HuH-7 (cell line): Measurements from ENCODE around the gene HSPB7.
"Not testable (repeated sequence)": the region's sequence is repeated elsewhere in the genome, so short reads cannot be mapped to it uniquely, and the experiment has no call there.

Experiments used
- DNase-seq: peaks from one replicate; pipeline ENCODE4 v3.0.0; 2011; ENCODE audit warnings: low spot score

Gene HSPB7

GRCh38 chr1:16050328-16050727 lies 32.5 kb upstream of the HSPB7 start:
- no peak for DNase-seq

GRCh38 chr1:16048573-16049189 lies 30.8 kb upstream of the HSPB7 start:
- peak; percentile 60 for DNase-seq

GRCh38 chr1:16047791-16048475 lies 30.1 kb upstream of the HSPB7 start:
- no peak for DNase-seq

- DNase-seq, result no peak
Observed at GRCh38 chr1:16046842-16047241, 29.0 kb upstream of the HSPB7 start.

- no peak for DNase-seq
Observed at GRCh38 chr1:16043950-16044349, 26.1 kb upstream of the HSPB7 start.

GRCh38 chr1:16043521-16043920 lies 25.7 kb upstream of the HSPB7 start, which contains the start of gene CLCNKB:
Gene CLCNKB, plus strand, starts transcription at chr1:16043782. Its CDS starts 711 bp downstream, at chr1:16044493.
- no peak for DNase-seq

- not testable (repeated sequence) for DNase-seq
Observed at GRCh38 chr1:16042654-16043053, 24.8 kb upstream of the HSPB7 start.

GRCh38 chr1:16042096-16042495 lies 24.3 kb upstream of the HSPB7 start:
- DNase-seq, result no peak

- DNase-seq, result no peak
Observed at GRCh38 chr1:16041200-16041599, 23.4 kb upstream of the HSPB7 start.

- not testable (repeated sequence) for DNase-seq
Observed at GRCh38 chr1:16039871-16040270, 22.0 kb upstream of the HSPB7 start.

- no peak for DNase-seq
Observed at GRCh38 chr1:16038620-16038912, 20.7 kb upstream of the HSPB7 start.

GRCh38 chr1:16036461-16036860 lies 18.6 kb upstream of the HSPB7 start:
- not testable (repeated sequence) for DNase-seq

GRCh38 chr1:16033103-16033632 lies 15.3 kb upstream of the HSPB7 start:
- not testable (repeated sequence) for DNase-seq

GRCh38 chr1:16032388-16033102 lies 14.7 kb upstream of the HSPB7 start:
- DNase-seq, result peak; percentile 94

GRCh38 chr1:16031551-16031950 lies 13.7 kb upstream of the HSPB7 start:
- no peak for DNase-seq

GRCh38 chr1:16029288-16029687 lies 11.4 kb upstream of the HSPB7 start:
- DNase-seq, result no peak

GRCh38 chr1:16029003-16029268 lies 11.1 kb upstream of the HSPB7 start:
- not testable (repeated sequence) for DNase-seq

- DNase-seq, result no peak
Observed at GRCh38 chr1:16028237-16029002, 10.6 kb upstream of the HSPB7 start.

- DNase-seq, result peak; percentile 62
Observed at GRCh38 chr1:16026723-16027484, 9.1 kb upstream of the HSPB7 start.

GRCh38 chr1:16026302-16026701 lies 8.5 kb upstream of the HSPB7 start:
- not testable (repeated sequence) for DNase-seq

- no peak for DNase-seq
Observed at GRCh38 chr1:16023050-16023653, 5.3 kb upstream of the HSPB7 start.
